Neuron (in vitro differentiated cells): ENCODE data around the gene CDH13.

Experiments
- H2AFZ ChIP-seq: one replicate; pipeline ENCODE4 v1.6.1; 2013; ENCODE audit warnings: low read depth, mild to moderate bottlenecking, inconsistent platforms, low read length, moderate library complexity
- H3K27me3 ChIP-seq: one replicate; pipeline ENCODE4 v1.6.1; 2013; ENCODE audit warnings: low read length; ENCODE audit not compliant: insufficient read depth
- H3K36me3 ChIP-seq: one replicate; pipeline ENCODE4 v1.6.1; 2013; ENCODE audit warnings: low read length; ENCODE audit not compliant: insufficient read depth
- H3K4me1 ChIP-seq: one replicate; pipeline ENCODE4 v1.6.1; 2013; ENCODE audit warnings: low read length; ENCODE audit not compliant: insufficient read depth
- H3K4me3 ChIP-seq: 2 replicates; pipeline ENCODE4 v1.5.1; 2013; ENCODE audit warnings: mild to moderate bottlenecking, low read length, moderate library complexity
- H3K9me3 ChIP-seq: one replicate; pipeline ENCODE4 v1.6.1; 2013; ENCODE audit warnings: low read length

Gene CDH13

GRCh38 chr16:82649766-82650165, 23.0 kb downstream of the CDH13 start:
- Histone ChIP-seq H3K36me3 (no peaks in the 10 kb centered on the region), H3K4me3 (no peak overlapping the region), H3K4me1 (no peaks in the 10 kb centered on the region), H3K27me3 (no peaks in the 10 kb centered on the region), H2AFZ (no peak overlapping the region), H3K9me3 (no peaks in the 10 kb centered on the region)

GRCh38 chr16:82650804-82651203, 24.0 kb downstream of the CDH13 start:
- H3K36me3 ChIP-seq: no peaks in the 10 kb centered on the region
- no peaks in the 10 kb centered on the region for H3K4me1 ChIP-seq
- no peaks in the 10 kb centered on the region for H3K27me3 ChIP-seq
- no peaks in the 10 kb centered on the region for H3K9me3 ChIP-seq
- no peak overlapping the region for H3K4me3 ChIP-seq
- H2AFZ ChIP-seq: no peak overlapping the region

GRCh38 chr16:82651921-82652601, 25.3 kb downstream of the CDH13 start:
- H2AFZ ChIP-seq: no peak overlapping the region
- no peak overlapping the region for H3K4me3 ChIP-seq
- H3K27me3 ChIP-seq: no peaks in the 10 kb centered on the region
- H3K36me3 ChIP-seq: no peaks in the 10 kb centered on the region
- no peaks in the 10 kb centered on the region for H3K9me3 ChIP-seq
- no peaks in the 10 kb centered on the region for H3K4me1 ChIP-seq

- Histone ChIP-seq H3K4me3 (no peak overlapping the region), H3K4me1 (no peaks in the 10 kb centered on the region), H2AFZ (no peak overlapping the region), H3K27me3 (no peaks in the 10 kb centered on the region), H3K9me3 (no peaks in the 10 kb centered on the region), H3K36me3 (no peaks in the 10 kb centered on the region)
These were observed 26.1 kb downstream of the CDH13 start for GRCh38 chr16:82652826-82653225.

GRCh38 chr16:82653550-82654511, 27.1 kb downstream of the CDH13 start:
- Histone ChIP-seq H2AFZ (no peak overlapping the region), H3K9me3 (no peaks in the 10 kb centered on the region), H3K27me3 (no peaks in the 10 kb centered on the region), H3K36me3 (no peaks in the 10 kb centered on the region), H3K4me3 (no peak overlapping the region), H3K4me1 (no peaks in the 10 kb centered on the region)

- H3K27me3 ChIP-seq: no peaks in the 10 kb centered on the region
- no peaks in the 10 kb centered on the region for H3K4me1 ChIP-seq
- no peaks in the 10 kb centered on the region for H3K9me3 ChIP-seq
- H2AFZ ChIP-seq: no peak overlapping the region
- H3K4me3 ChIP-seq: no peak overlapping the region
- H3K36me3 ChIP-seq: no peaks in the 10 kb centered on the region
These were observed 28.4 kb downstream of the CDH13 start for GRCh38 chr16:82655072-82655714.

- Histone ChIP-seq H3K9me3 (no peaks in the 10 kb centered on the region), H3K4me3 (no peak overlapping the region), H3K27me3 (no peaks in the 10 kb centered on the region), H2AFZ (no peak overlapping the region), H3K36me3 (no peaks in the 10 kb centered on the region), H3K4me1 (no peaks in the 10 kb centered on the region)
These were observed 29.1 kb downstream of the CDH13 start for GRCh38 chr16:82655720-82656490.

- no peak overlapping the region for H3K4me3 ChIP-seq
- no peaks in the 10 kb centered on the region for H3K27me3 ChIP-seq
- no peaks in the 10 kb centered on the region for H3K36me3 ChIP-seq
- H3K4me1 ChIP-seq: no peaks in the 10 kb centered on the region
- no peak overlapping the region for H2AFZ ChIP-seq
- H3K9me3 ChIP-seq: no peaks in the 10 kb centered on the region
These were observed 30.5 kb downstream of the CDH13 start for GRCh38 chr16:82657239-82657638.

GRCh38 chr16:82657786-82658185, 31.0 kb downstream of the CDH13 start:
- H3K4me3 ChIP-seq: no peak overlapping the region
- H3K9me3 ChIP-seq: no peaks in the 10 kb centered on the region

GRCh38 chr16:82658796-82659195, 32.0 kb downstream of the CDH13 start:
- no peak overlapping the region for H2AFZ ChIP-seq
- no peak overlapping the region for H3K4me3 ChIP-seq
- no peaks in the 10 kb centered on the region for H3K36me3 ChIP-seq
- H3K9me3 ChIP-seq: no peaks in the 10 kb centered on the region
- H3K27me3 ChIP-seq: no peaks in the 10 kb centered on the region
- no peaks in the 10 kb centered on the region for H3K4me1 ChIP-seq

More at GRCh38 chr16:82657786-82658185, 31.0 kb downstream of the CDH13 start:
- Histone ChIP-seq H2AFZ (no peak overlapping the region), H3K4me1 (no peaks in the 10 kb centered on the region), H3K27me3 (no peaks in the 10 kb centered on the region), H3K36me3 (no peaks in the 10 kb centered on the region)

GRCh38 chr16:82660075-82660645, 33.4 kb downstream of the CDH13 start:
- no peaks in the 10 kb centered on the region for H3K9me3 ChIP-seq
- H3K4me1 ChIP-seq: no peaks in the 10 kb centered on the region
- H2AFZ ChIP-seq: no peak overlapping the region
- H3K36me3 ChIP-seq: no peaks in the 10 kb centered on the region
- no peak overlapping the region for H3K4me3 ChIP-seq
- no peaks in the 10 kb centered on the region for H3K27me3 ChIP-seq

- no peaks in the 10 kb centered on the region for H3K9me3 ChIP-seq
- no peaks in the 10 kb centered on the region for H3K36me3 ChIP-seq
- H3K27me3 ChIP-seq: no peaks in the 10 kb centered on the region
- H3K4me3 ChIP-seq: no peak overlapping the region
- no peak overlapping the region for H2AFZ ChIP-seq
- no peaks in the 10 kb centered on the region for H3K4me1 ChIP-seq
These were observed 34.2 kb downstream of the CDH13 start for GRCh38 chr16:82660966-82661365.
